GM10847 (cell line): Measurements from ENCODE around the gene RBM8A.

Experiments
- POLR2A ChIP-seq: IDR thresholded peaks from 2 replicates; pipeline ENCODE4 v1.6.1; 2011; ENCODE audit not compliant: insufficient read length; ENCODE audit errors: extremely low read depth

Gene RBM8A

DNA sequence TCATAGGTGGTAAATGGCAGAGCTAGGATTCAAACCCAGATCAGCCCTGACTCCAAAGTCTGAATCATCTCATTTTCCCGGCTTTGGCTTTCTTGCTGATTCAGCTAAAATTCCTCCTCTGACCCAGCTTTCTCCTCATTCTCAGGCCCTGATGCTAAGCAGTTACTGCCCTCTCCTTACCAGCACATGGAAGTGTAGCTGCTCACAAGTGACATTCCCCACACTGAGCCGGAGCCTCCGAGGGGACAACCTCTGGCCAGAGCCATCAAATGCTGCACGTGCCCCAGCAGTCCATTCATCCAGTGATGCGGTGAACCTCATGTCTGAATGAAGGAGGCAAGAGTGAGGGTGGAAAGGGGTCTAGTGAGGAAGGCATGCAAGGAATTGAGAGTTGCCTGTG is 28.5 kb downstream of the RBM8A start:
- no peak for TF ChIP-seq POLR2A

DNA sequence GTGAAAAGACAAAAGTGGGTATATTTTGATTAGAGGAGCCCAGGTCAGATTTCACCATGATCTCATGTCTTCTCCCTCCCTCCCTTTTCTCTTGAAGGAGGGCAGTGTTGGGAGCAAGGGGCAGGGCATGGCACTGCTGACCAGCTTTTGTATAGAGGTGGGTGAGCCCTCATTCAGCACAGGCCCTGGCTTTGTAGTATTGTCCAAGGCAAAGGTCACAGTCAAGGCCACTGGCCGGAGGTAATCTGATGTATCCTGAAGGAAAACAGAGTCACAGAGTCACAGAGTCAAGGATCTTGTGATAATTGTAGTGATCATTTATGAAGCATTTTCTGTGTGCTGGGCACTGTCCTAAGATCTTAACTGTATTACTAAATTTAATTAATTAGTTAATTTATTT is 29.3 kb downstream of the RBM8A start:
- TF ChIP-seq POLR2A = no peak

DNA sequence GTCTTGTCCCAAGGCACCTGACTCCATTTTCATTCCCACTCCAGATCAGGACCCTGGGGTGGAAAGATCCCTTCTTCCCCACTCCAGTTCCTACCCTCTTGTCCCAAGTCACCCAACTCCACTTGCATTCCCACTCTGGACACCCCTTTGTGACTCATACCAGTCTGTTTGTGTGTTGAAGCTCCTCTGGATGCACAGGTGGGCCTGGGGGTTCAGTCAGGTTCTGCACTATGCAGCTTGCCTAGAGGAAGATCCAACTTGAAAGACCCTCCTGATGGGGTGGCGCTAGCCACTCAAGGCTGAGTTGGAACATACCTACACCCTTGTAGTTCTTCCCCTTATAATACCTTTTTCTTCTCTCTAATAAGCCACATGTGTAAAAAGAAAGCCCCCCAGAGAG is 31.8 kb downstream of the RBM8A start:
- no peak for TF ChIP-seq POLR2A

DNA sequence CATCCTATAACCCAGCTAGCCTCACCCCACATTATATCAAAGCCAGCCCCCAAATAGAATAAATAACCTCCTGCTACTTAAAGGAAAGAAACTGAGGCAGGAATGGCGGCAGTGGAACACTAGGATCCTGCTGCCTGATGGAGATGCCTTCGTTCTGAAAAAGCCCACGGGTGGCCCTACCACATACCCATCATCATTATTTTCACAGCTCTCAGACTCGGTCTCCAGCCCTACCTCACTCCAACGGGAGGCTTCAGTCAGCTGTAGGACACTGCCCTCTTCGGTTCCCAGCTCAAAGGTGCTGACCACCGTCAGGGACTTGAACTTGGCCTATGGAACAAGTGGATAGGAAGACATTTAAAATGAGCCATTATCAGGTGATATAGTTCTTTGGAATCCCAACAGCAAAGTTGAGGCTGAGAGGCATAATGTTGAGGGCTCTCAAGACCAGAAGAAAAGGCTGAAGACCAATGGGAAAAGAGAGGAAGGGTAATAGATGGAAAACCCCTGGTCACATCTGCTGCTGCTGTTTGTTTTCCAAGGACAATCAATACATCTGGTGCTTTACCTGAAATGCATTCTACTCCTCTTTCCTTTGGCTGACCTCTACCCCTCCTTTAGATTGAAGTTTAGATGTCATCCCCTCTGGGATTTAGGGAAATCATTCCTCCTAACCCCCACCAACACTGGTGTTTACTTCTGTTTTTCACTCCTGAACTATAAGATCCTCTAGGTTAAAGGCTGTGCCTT is 33.8 kb downstream of the RBM8A start:
- no peak for TF ChIP-seq POLR2A

DNA sequence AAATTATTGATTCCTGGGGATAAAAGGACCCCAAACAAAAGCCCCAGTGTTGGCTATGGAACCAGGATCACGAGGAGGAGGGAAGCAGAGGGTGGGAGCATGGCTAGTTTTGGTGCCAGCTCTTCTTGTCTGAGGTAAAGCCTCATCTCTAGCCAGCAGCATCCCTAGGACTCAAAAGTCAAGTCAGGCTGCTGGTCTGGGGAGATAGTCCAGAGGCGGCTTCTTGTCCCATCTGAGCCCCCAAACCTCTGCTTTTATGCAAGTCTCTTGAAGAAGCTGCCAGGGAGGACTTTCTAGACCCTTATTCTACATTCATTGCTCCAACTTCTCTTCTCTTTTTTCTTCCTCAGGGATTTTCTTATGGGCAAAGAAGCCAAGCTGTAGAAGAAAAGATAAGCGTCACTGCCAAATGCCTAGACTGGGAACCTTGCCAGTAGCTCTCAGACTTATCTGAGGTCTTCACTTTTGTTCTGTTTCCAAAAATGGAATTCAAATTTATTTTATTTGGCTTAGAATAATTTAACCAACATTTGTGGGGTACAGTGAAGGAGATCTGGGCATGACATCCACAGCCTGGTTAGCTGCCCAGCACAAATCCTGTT is 34.7 kb downstream of the RBM8A start:
- TF ChIP-seq POLR2A = no peak

DNA sequence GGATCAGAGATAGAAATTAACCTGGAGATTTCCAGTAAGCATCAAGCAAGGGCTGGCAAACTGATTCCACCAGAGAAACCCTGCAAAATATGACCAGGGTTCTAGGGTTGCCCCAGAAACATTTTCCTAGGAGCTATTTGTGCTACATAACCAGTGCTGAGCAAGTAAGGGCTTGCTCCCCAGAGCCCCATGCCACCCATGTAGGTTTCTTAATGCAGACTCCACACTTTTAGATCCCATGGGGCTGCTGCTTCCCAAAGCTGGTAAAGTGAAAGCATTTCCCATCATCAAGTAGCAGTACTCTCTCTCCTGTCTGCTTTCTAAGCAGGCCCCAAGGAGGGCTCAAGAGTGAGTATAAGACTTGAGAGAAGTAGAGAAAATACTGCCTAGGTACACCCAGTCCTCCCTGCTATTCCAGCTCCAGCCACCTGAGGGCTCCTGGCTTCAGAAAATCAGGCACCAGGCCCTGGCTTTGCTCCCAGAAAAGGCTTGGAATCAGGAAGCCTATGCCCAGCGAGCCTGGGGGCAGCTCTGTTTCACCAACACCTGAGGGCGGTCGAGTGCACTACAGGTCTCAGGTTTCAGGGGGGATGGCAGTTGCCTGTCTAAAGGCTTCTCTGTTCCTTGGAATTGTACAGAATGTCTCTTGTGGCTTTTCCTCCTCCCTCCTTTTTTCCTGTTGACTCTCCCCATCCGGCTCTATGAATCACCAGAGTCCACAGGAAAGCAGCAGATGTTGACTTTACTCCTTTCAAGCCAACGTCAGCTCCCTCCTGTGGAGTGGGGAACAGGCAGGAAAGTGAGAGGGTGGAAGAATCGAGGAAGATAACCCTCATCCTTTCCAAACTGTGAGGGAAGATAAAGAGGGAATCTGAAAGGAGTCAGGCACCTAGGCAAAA is 35.4 kb downstream of the RBM8A start:
- no peak for TF ChIP-seq POLR2A

DNA sequence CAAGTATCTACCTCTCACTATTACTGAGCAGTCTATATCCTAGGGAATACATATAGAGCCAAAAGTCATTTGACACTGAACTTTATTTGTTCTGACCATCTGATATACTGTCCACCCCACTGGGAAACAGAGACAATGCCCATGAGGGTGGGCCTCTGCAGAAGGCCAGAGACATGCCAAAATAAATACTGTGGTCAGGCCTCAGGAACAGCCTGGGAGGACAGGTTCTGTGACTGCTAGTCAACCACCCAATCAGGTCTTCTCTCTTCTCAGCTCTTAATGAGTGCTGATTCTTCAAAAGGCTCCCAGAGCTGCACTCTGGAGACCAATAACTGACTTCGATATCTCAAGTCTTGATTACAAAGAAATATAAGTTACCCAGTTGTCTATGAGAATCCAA is 36.1 kb downstream of the RBM8A start:
- no peak for TF ChIP-seq POLR2A

DNA sequence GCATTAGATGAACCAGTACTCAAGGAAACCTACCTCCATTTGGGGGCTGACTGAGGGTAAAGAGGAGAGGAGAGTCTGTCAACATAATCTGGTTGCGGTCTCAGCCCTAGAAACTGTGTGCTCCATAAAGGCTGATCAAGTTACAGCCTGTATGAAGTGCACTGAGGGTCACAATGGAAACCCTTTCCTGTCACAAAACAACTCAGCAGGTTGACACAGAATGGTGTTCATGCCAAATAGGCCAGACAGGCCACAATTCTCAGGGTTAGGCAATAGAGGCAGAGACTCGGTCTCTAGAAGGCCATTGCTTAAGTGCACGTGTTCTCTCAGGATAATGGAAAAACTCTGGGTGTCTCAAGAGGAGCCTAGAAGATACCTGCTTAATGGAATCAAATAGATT is 37.6 kb downstream of the RBM8A start:
- TF ChIP-seq POLR2A = no peak

DNA sequence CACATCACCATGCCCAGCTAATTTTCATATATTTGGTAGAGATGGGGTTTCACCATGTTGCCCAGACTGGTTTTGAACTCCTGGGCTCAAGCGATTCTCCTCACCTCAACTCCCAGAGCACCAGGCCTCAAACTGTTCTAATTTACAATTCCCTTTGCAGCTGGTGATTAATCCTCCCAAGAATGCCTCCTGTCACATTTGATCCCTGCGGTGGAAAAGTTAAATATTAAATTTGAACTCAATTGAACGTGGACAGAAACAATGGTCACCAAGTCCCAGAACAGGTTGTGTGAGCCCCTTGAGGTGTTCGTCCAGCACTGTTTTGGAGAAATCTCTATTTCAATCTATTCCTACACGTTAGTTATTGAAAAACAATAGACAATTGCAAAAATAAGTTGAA is 39.7 kb downstream of the RBM8A start:
- TF ChIP-seq POLR2A = no peak

DNA sequence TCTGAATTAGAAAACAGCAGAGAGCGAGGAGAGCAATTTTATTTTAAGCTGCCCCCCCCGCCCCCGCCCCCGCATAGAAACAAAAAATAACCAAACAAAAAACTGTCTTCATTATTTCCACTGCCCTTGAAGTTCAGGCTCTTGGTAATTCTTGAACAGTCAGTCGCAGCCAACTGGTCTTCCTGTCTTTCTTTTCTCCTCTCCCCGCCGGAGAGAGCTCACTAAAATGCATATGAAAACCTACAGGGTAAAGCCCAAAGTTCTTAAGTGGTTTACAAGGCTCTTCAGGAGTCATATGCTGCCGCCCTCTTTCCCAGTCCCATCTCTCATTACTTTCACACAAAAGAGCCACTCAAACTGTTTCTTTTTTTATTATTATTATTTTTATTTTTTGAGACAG is 40.5 kb downstream of the RBM8A start:
- TF ChIP-seq POLR2A = no peak

DNA sequence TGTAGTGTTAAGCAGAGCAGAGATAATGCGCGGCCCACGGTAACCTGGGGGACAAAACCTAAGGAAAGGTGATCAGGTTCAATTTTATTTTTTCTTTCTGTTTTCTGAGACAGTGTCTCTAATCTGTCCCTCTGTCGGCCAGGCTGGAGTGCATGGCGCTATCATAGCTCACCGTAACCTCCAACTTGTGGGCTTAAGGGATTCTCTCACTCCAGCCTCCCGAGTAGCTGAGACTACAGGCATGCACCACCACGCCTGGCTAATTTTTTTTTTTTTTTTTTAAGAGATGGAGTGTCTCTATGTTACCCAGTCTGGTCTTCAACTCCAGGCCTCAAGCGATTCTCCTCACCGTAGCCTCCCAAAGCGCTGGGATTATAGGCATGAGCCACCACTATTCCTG is 40.9 kb downstream of the RBM8A start:
- no peak for TF ChIP-seq POLR2A

DNA sequence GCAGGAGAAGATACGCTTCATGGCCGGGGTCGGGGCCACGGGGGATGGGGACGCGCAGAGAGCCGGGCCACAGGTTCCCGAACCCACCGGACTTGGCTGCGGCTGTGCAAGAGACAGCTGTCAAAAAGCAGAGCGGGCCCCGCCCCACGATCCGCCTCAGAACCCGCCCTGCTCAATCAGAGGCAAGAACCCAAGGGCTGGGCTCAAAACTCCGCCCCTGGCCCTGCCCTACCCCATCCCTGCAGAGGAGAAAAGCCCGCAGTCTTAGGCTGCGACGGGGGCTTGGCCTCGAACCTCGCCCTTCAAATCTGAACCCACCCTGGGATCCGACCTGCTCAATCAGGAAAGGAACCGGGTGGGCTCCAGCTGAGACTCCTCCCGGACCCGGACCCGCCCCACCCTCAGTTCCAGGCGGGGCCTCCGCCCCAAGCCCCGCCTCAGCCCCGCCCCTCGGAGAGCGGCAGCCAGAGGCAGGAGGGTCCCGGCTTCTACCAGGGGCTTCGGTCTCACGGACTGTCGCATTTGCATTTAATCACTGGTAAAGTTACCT is 41.5 kb downstream of the RBM8A start, which contains the start of gene ANKRD35:
ANKRD35 (minus strand) TSS at position 129 of the 550 bp plus-strand sequence; CDS start at position 21, 108 bp downstream.
- no peak for TF ChIP-seq POLR2A

DNA sequence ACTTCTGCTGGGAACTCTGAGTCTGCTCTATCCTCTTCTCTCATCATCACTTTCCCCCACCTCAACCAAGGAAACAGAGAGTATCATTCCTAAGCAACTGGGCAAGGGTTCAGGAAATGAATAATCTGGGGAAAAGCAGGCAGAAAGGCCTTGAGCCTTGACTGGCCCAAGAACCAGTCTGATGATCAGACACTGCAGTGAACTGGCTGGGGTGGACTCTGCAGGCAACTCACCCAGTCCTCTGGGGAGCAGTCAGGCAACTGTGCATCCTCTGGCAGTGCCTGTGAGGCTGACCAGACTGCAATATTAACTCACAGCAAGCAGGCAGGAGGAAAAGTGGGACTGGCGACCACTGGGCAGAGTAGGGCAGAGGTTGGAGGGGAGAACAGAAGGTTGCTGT is 42.6 kb downstream of the RBM8A start:
- TF ChIP-seq POLR2A = no peak

DNA sequence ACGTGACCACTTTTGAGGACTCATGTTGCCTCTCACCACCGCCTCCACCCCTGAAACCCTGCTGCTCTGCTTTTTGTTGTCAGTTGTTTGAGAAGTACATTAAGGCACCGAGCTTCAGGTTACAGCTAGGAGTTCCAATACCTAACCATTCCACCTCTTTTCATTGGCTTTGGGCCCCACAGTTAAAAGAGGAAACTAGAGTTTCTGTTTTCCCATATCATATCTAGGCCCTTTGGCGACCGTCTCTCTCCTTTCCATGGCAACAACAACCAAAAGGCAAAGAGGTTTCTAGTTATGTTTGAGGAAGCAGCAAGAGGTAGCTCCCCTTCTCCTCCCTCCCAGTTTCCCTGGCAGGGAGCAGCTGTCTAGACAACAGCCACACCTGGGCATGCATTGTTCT is 47.5 kb downstream of the RBM8A start:
- no peak for TF ChIP-seq POLR2A

DNA sequence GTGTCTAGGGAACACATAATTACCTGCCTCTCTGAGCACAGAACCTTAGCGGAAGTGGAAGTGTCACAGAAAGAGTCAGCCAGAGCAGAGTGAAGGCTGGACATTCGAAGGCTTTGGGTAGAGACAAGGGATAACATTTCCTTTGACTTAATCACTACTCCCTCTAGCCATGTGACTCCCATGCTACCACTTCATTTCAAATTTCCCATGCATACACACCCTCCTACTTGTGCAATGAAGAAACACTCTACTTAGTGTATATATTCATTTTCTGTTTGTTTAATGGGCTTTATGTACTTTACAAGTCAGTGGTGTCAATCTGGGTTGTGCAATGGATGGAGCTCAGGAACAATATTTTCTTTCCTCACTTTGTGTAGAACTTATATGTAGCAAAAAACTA is 48.6 kb downstream of the RBM8A start:
- TF ChIP-seq POLR2A = no peak
